ENCODE data around the gene ZNF618.

The ZNF618 gene

GRCh38 chr9:114047717-114048116 is 171.6 kb downstream of the ZNF618 start:
- no peaks in the 10 kb centered on the region for H3K9me3 ChIP-seq (ENCODE audit: control insufficient read depth, low read depth, low read length)
- H3K36me3 ChIP-seq (ENCODE audit: control insufficient read depth, low read depth, low read length): peaks cover 21% of the 10 kb centered on the region
- H3K4me3 ChIP-seq (ENCODE audit: low read length): no peak overlapping the region
- H3K4me1 ChIP-seq (ENCODE audit: control insufficient read depth, low read depth, low read length): no peaks in the 10 kb centered on the region
- H3K27ac ChIP-seq (ENCODE audit: low read length): no peak overlapping the region
- H3K9ac ChIP-seq (ENCODE audit: low read length): no peak overlapping the region
- H3K27me3 ChIP-seq (ENCODE audit: control insufficient read depth, insufficient read depth, low read length): no peaks in the 10 kb centered on the region

- H3K27me3 ChIP-seq (ENCODE audit: control insufficient read depth, insufficient read depth, low read length): no peaks in the 10 kb centered on the region
- no peak overlapping the region for H3K27ac ChIP-seq (ENCODE audit: low read length)
- no peaks in the 10 kb centered on the region for H3K9me3 ChIP-seq (ENCODE audit: control insufficient read depth, low read depth, low read length)
- no peak overlapping the region for H3K4me3 ChIP-seq (ENCODE audit: low read length)
- H3K36me3 ChIP-seq (ENCODE audit: control insufficient read depth, low read depth, low read length): peaks cover 21% of the 10 kb centered on the region
- no peak overlapping the region for H3K9ac ChIP-seq (ENCODE audit: low read length)
- no peaks in the 10 kb centered on the region for H3K4me1 ChIP-seq (ENCODE audit: control insufficient read depth, low read depth, low read length)
These were observed 172.7 kb downstream of the ZNF618 start for GRCh38 chr9:114048533-114049415.

- H3K4me3 ChIP-seq (ENCODE audit: low read length): no peak overlapping the region
- no peaks in the 10 kb centered on the region for H3K9me3 ChIP-seq (ENCODE audit: control insufficient read depth, low read depth, low read length)
- no peak overlapping the region for H3K9ac ChIP-seq (ENCODE audit: low read length)
- H3K36me3 ChIP-seq (ENCODE audit: control insufficient read depth, low read depth, low read length): peaks cover 21% of the 10 kb centered on the region
- no peak overlapping the region for H3K27ac ChIP-seq (ENCODE audit: low read length)
- H3K4me1 ChIP-seq (ENCODE audit: control insufficient read depth, low read depth, low read length): no peaks in the 10 kb centered on the region
- no peaks in the 10 kb centered on the region for H3K27me3 ChIP-seq (ENCODE audit: control insufficient read depth, insufficient read depth, low read length)
These were observed 173.5 kb downstream of the ZNF618 start for GRCh38 chr9:114049441-114050225.

GRCh38 chr9:114050226-114050568 is 174.1 kb downstream of the ZNF618 start:
- no peak overlapping the region for H3K27ac ChIP-seq (ENCODE audit: low read length)
- no peak overlapping the region for H3K4me3 ChIP-seq (ENCODE audit: low read length)

GRCh38 chr9:114050646-114051045 is 174.5 kb downstream of the ZNF618 start:
- Histone ChIP-seq H3K27ac (ENCODE audit: low read length) (no peak overlapping the region), H3K4me3 (ENCODE audit: low read length) (no peak overlapping the region), H3K9ac (ENCODE audit: low read length) (no peak overlapping the region), H3K9me3 (ENCODE audit: control insufficient read depth, low read depth, low read length) (no peaks in the 10 kb centered on the region), H3K36me3 (ENCODE audit: control insufficient read depth, low read depth, low read length) (peaks cover 21% of the 10 kb centered on the region), H3K4me1 (ENCODE audit: control insufficient read depth, low read depth, low read length) (no peaks in the 10 kb centered on the region), H3K27me3 (ENCODE audit: control insufficient read depth, insufficient read depth, low read length) (no peaks in the 10 kb centered on the region)

More at GRCh38 chr9:114050226-114050568, 174.1 kb downstream of the ZNF618 start:
- H3K9ac ChIP-seq (ENCODE audit: low read length): no peak overlapping the region
- no peaks in the 10 kb centered on the region for H3K4me1 ChIP-seq (ENCODE audit: control insufficient read depth, low read depth, low read length)
- H3K27me3 ChIP-seq (ENCODE audit: control insufficient read depth, insufficient read depth, low read length): no peaks in the 10 kb centered on the region
- H3K9me3 ChIP-seq (ENCODE audit: control insufficient read depth, low read depth, low read length): no peaks in the 10 kb centered on the region
- H3K36me3 ChIP-seq (ENCODE audit: control insufficient read depth, low read depth, low read length): peaks cover 21% of the 10 kb centered on the region

GRCh38 chr9:114051281-114051680 is 175.2 kb downstream of the ZNF618 start:
- no peaks in the 10 kb centered on the region for H3K4me1 ChIP-seq (ENCODE audit: control insufficient read depth, low read depth, low read length)
- H3K9me3 ChIP-seq (ENCODE audit: control insufficient read depth, low read depth, low read length): no peaks in the 10 kb centered on the region
- H3K27ac ChIP-seq (ENCODE audit: low read length): no peak overlapping the region
- peaks cover 21% of the 10 kb centered on the region for H3K36me3 ChIP-seq (ENCODE audit: control insufficient read depth, low read depth, low read length)
- H3K27me3 ChIP-seq (ENCODE audit: control insufficient read depth, insufficient read depth, low read length): no peaks in the 10 kb centered on the region
- no peak overlapping the region for H3K9ac ChIP-seq (ENCODE audit: low read length)
- no peak overlapping the region for H3K4me3 ChIP-seq (ENCODE audit: low read length)

- Histone ChIP-seq H3K9me3 (ENCODE audit: control insufficient read depth, low read depth, low read length) (no peaks in the 10 kb centered on the region), H3K4me1 (ENCODE audit: control insufficient read depth, low read depth, low read length) (no peaks in the 10 kb centered on the region), H3K27ac (ENCODE audit: low read length) (no peak overlapping the region), H3K36me3 (ENCODE audit: control insufficient read depth, low read depth, low read length) (peaks cover 21% of the 10 kb centered on the region), H3K9ac (ENCODE audit: low read length) (no peak overlapping the region), H3K4me3 (ENCODE audit: low read length) (no peak overlapping the region), H3K27me3 (ENCODE audit: control insufficient read depth, insufficient read depth, low read length) (no peaks in the 10 kb centered on the region)
These were observed 175.6 kb downstream of the ZNF618 start for GRCh38 chr9:114051706-114052105.

- Histone ChIP-seq H3K27ac (ENCODE audit: low read length) (no peak overlapping the region), H3K36me3 (ENCODE audit: control insufficient read depth, low read depth, low read length) (peaks cover 21% of the 10 kb centered on the region), H3K27me3 (ENCODE audit: control insufficient read depth, insufficient read depth, low read length) (no peaks in the 10 kb centered on the region), H3K9me3 (ENCODE audit: control insufficient read depth, low read depth, low read length) (no peaks in the 10 kb centered on the region), H3K4me3 (ENCODE audit: low read length) (no peak overlapping the region), H3K9ac (ENCODE audit: low read length) (no peak overlapping the region), H3K4me1 (ENCODE audit: control insufficient read depth, low read depth, low read length) (no peaks in the 10 kb centered on the region)
These were observed 177.3 kb downstream of the ZNF618 start for GRCh38 chr9:114053246-114054005.

- H3K27me3 ChIP-seq (ENCODE audit: control insufficient read depth, insufficient read depth, low read length): no peaks in the 10 kb centered on the region
- H3K4me3 ChIP-seq (ENCODE audit: low read length): no peak overlapping the region
- H3K9me3 ChIP-seq (ENCODE audit: control insufficient read depth, low read depth, low read length): no peaks in the 10 kb centered on the region
- no peak overlapping the region for H3K27ac ChIP-seq (ENCODE audit: low read length)
- no peak overlapping the region for H3K9ac ChIP-seq (ENCODE audit: low read length)
- H3K36me3 ChIP-seq (ENCODE audit: control insufficient read depth, low read depth, low read length): peaks cover 15% of the 10 kb centered on the region
- no peaks in the 10 kb centered on the region for H3K4me1 ChIP-seq (ENCODE audit: control insufficient read depth, low read depth, low read length)
These were observed 178.1 kb downstream of the ZNF618 start for GRCh38 chr9:114054191-114054690.

GRCh38 chr9:114055061-114055460 is 179.0 kb downstream of the ZNF618 start:
- H3K4me3 ChIP-seq (ENCODE audit: low read length): no peak overlapping the region

GRCh38 chr9:114055894-114056293 is 179.8 kb downstream of the ZNF618 start:
- Histone ChIP-seq H3K27ac (ENCODE audit: low read length) (no peak overlapping the region), H3K9ac (ENCODE audit: low read length) (no peak overlapping the region)

More at GRCh38 chr9:114055061-114055460, 179.0 kb downstream of the ZNF618 start:
- Histone ChIP-seq H3K27ac (ENCODE audit: low read length) (no peak overlapping the region), H3K9me3 (ENCODE audit: control insufficient read depth, low read depth, low read length) (no peaks in the 10 kb centered on the region), H3K36me3 (ENCODE audit: control insufficient read depth, low read depth, low read length) (peaks cover 9% of the 10 kb centered on the region), H3K9ac (ENCODE audit: low read length) (no peak overlapping the region), H3K4me1 (ENCODE audit: control insufficient read depth, low read depth, low read length) (no peaks in the 10 kb centered on the region), H3K27me3 (ENCODE audit: control insufficient read depth, insufficient read depth, low read length) (no peaks in the 10 kb centered on the region)

More at GRCh38 chr9:114055894-114056293, 179.8 kb downstream of the ZNF618 start:
- Histone ChIP-seq H3K27me3 (ENCODE audit: control insufficient read depth, insufficient read depth, low read length) (no peaks in the 10 kb centered on the region), H3K9me3 (ENCODE audit: control insufficient read depth, low read depth, low read length) (no peaks in the 10 kb centered on the region), H3K36me3 (ENCODE audit: control insufficient read depth, low read depth, low read length) (peaks cover 7% of the 10 kb centered on the region), H3K4me1 (ENCODE audit: control insufficient read depth, low read depth, low read length) (no peaks in the 10 kb centered on the region), H3K4me3 (ENCODE audit: low read length) (no peak overlapping the region)

Data from iPS-18a (cell line).